Right lobe of liver (tissue), 4 donors: ENCODE data around the gene DEDD2.

Experiments
- POLR2A ChIP-seq: fragments of 450-650 bp; IDR thresholded peaks from one replicate; pipeline ENCODE4 v1.6.1; 2017; ENCODE audit warnings: antibody characterized with exemption, mild to moderate bottlenecking
- TF ChIP-seq, protein P1 (sequence below), 4 donors: fragments of 200-600 bp in 3 of 4; fragments of 450-650 bp in 1 of 4; IDR thresholded peaks; one replicate each; pipeline versions ENCODE4 v1.5.1 to v1.8.0; 2016 to 2022; ENCODE audit warnings: antibody characterized with exemption in 4 of 4, mild to moderate bottlenecking in 2 of 4
- donor health status: DM: no; HTN: no; CAD: no.
- donor health status: DM: no; HTN: no; CAD: no.
- donor health status: DM: no; HTN: yes; CAD: no.

DNA sequence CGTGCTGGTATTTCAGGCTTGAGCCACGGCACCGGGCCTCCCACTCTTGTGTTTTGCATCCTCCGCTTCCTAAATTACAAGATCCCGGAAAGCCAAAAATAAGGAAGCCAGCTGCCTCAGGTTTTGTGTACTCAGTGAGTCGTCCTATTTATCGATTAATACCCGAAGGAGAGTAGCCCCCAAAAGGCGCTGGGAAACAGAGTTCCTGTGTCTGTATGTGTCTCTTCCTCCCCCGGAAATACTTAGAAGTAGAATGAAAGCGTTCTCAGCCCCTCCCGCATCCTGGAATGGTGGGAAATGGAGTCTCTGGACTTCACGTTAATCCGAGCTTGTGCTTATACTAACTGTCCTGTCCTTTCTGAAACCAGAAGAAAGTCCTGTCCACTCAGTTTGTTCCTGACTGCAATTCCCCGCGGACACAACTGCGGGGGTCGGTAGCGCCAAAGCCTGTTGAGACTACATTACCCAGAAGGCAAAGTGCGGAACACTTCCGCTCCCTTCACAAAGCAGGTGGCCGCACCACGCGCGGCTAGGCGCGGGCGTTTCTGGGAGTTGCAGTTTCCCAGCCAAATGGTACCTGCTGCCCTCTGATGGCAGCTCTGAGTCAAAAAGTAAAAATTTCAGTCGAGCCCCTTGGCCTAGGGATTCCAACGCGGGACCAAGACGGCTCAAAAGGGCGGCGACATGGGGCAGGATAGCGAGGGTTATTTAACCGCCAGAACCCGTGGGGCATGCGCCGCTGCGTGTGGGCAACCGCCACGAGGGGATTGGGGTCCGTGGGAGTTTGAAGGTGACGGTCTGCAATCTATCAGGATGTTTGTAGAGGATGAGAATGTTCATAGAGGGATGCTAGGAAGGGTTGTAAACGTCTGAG is 27.1 kb upstream of the DEDD2 start:
- TF ChIP-seq, protein P1, sequence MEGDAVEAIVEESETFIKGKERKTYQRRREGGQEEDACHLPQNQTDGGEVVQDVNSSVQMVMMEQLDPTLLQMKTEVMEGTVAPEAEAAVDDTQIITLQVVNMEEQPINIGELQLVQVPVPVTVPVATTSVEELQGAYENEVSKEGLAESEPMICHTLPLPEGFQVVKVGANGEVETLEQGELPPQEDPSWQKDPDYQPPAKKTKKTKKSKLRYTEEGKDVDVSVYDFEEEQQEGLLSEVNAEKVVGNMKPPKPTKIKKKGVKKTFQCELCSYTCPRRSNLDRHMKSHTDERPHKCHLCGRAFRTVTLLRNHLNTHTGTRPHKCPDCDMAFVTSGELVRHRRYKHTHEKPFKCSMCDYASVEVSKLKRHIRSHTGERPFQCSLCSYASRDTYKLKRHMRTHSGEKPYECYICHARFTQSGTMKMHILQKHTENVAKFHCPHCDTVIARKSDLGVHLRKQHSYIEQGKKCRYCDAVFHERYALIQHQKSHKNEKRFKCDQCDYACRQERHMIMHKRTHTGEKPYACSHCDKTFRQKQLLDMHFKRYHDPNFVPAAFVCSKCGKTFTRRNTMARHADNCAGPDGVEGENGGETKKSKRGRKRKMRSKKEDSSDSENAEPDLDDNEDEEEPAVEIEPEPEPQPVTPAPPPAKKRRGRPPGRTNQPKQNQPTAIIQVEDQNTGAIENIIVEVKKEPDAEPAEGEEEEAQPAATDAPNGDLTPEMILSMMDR (IDR thresholded peaks at IDR 0.05), result peak; percentile 50 to 74 (median 66)
- TF ChIP-seq POLR2A, result peak; percentile 71
